Common myeloid progenitor, CD34-positive (primary cell): Measurements from ENCODE around the gene TMEM51.

Experiments
- CTCF ChIA-PET: fragments of 350-600 bp; sonication (Branson Sonifier 250); formaldehyde crosslinking; loops from one replicate; lab custom pipeline; 2021; ENCODE audit warnings: antibody characterized with exemption; lab: Charles Lee
- POLR2A ChIA-PET: fragments of 350-600 bp; sonication (Branson Sonifier 250); formaldehyde crosslinking; loops from one replicate; lab custom pipeline; 2021; ENCODE audit warnings: antibody characterized with exemption; lab: Charles Lee
- DNase-seq, 3 donors: peaks; one replicate each; pipeline versions ENCODE4 v3.0.0 to v3.0.0-alpha.2; 2013
- H3K27ac ChIP-seq, 2 experiments: 1 replicate in 1 of 2; 2 replicates in 1 of 2; pipeline ENCODE4 v1.7.0; 2013; ENCODE audit warnings: inconsistent platforms in 2 of 2, low read length in 2 of 2, mild to moderate bottlenecking in 2 of 2, low read depth in 1 of 2, moderate library complexity in 1 of 2; ENCODE audit not compliant: severe bottlenecking in 2 of 2, insufficient read depth in 1 of 2, poor library complexity in 1 of 2
- H3K27me3 ChIP-seq, 5 experiments: replicated peaks in 2 of 5; 1 replicate in 3 of 5; 2 replicates in 2 of 5; pipeline versions ENCODE4 v1.6.1 to v1.7.0; 2013; ENCODE audit warnings: low read length in 4 of 5, mild to moderate bottlenecking in 2 of 5, moderate library complexity in 2 of 5, inconsistent platforms in 1 of 5; ENCODE audit not compliant: insufficient read depth in 5 of 5, control insufficient read depth in 4 of 5
- H3K36me3 ChIP-seq, 4 experiments: 1 replicate in 2 of 4; 2 replicates in 2 of 4; pipeline versions ENCODE4 v1.6.1 to v1.7.0; 2013; ENCODE audit warnings: low read length in 3 of 4, control low read depth in 1 of 4, mild to moderate bottlenecking in 1 of 4; ENCODE audit not compliant: control insufficient read depth in 4 of 4, insufficient read depth in 4 of 4
- H3K4me1 ChIP-seq, 4 experiments: 1 replicate in 3 of 4; 2 replicates in 1 of 4; pipeline versions ENCODE4 v1.6.1 to v1.7.1; 2013; ENCODE audit warnings: low read length in 3 of 4, mild to moderate bottlenecking in 3 of 4, control low read depth in 1 of 4, inconsistent platforms in 1 of 4, moderate library complexity in 1 of 4; ENCODE audit not compliant: control insufficient read depth in 4 of 4, insufficient read depth in 4 of 4; ENCODE audit errors: control extremely low read depth in 1 of 4
- H3K4me3 ChIP-seq, 7 experiments: 1 replicate in 4 of 7; 2 replicates in 3 of 7; pipeline versions ENCODE4 v1.5.1 to v1.7.0; 2013; ENCODE audit warnings: mild to moderate bottlenecking in 7 of 7, low read length in 6 of 7, moderate library complexity in 6 of 7, inconsistent platforms in 2 of 7, low read depth in 2 of 7, control low read depth in 1 of 7; ENCODE audit not compliant: insufficient read depth in 4 of 7, control insufficient read depth in 1 of 7; ENCODE audit errors: extremely low read depth in 1 of 7
- H3K9me3 ChIP-seq, 5 experiments: 1 replicate in 4 of 5; 2 replicates in 1 of 5; pipeline versions ENCODE4 v1.6.1 to v1.7.1; 2013; ENCODE audit warnings: low read length in 4 of 5, mild to moderate bottlenecking in 2 of 5, inconsistent platforms in 1 of 5, low read depth in 1 of 5, moderate library complexity in 1 of 5; ENCODE audit not compliant: control insufficient read depth in 4 of 5, insufficient read depth in 2 of 5; ENCODE audit errors: control extremely low read depth in 1 of 5
- WGBS: methylation state at CpG from one replicate; pipeline ENCODE4 v1.1.5; 2013; ENCODE audit not compliant: insufficient coverage; 5-methylcytosine and 5-hydroxymethylcytosine counted together

The TMEM51 gene

GRCh38 chr1:15186073-15186845 lies 32.7 kb downstream of the TMEM51 start:
- no peaks in the 10 kb centered on the region for H3K27me3 ChIP-seq
- no peaks in the 10 kb centered on the region for H3K9me3 ChIP-seq
- H3K4me3 ChIP-seq, result no peak overlapping the region
- ChIA-PET CTCF (no interaction called here), POLR2A (no interaction called here)
- no peak for DNase-seq
- peaks cover 0 to 18% (median 15%) of the 10 kb centered on the region in 4 experiments for H3K4me1 ChIP-seq
- 97% methylated on average over 3 of the region's 6 CpGs for WGBS
- H3K36me3 ChIP-seq, result no peaks in the 10 kb centered on the region
- no peak overlapping the region for H3K27ac ChIP-seq

DNA sequence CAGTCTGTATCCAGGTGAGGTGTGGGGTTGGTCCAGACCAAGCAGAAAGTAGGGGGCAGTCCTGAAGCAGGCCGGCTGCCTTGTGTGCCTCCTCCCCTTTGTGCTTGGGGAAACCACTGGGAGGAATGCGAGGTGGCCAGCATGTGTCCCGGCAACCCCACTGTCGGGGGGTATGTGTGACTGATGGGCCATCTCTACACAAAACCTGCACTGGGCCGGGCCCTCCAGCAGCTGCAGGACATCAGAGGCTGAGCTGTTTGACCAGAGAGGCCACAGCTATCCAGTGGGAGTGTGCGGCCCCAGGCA lies 33.3 kb downstream of the TMEM51 start:
- no peak for DNase-seq
- Histone ChIP-seq H3K27ac (no peak overlapping the region), H3K27me3 (no peaks in the 10 kb centered on the region), H3K4me3 (no peak overlapping the region), H3K4me1 (peaks cover 0 to 18% (median 15%) of the 10 kb centered on the region in 4 experiments), H3K9me3 (no peaks in the 10 kb centered on the region), H3K36me3 (no peaks in the 10 kb centered on the region)
- WGBS, result 78% methylated on average over 5 of the region's 6 CpGs
- POLR2A ChIA-PET, result no interaction called here
- CTCF ChIA-PET, result no interaction called here

GRCh38 chr1:15187175-15188129 lies 33.9 kb downstream of the TMEM51 start:
- ChIA-PET CTCF (interaction anchor here (0.8 to 1.5 kb wide), 4 partner anchors 9 to 61 kb away, joined by 3 to 6 read pairs (median 4); no protein-coding TSS in a partner anchor), POLR2A (no interaction called here)
- Histone ChIP-seq H3K9me3 (no peaks in the 10 kb centered on the region), H3K36me3 (no peaks in the 10 kb centered on the region), H3K4me1 (peaks cover 0 to 18% (median 15%) of the 10 kb centered on the region in 4 experiments), H3K27me3 (no peaks in the 10 kb centered on the region), H3K27ac (no peak overlapping the region), H3K4me3 (no peak overlapping the region)
- 62% methylated on average over 9 of the region's 15 CpGs for WGBS
- DNase-seq, result peak in 2 of 3 donors; percentile 34 to 44

GRCh38 chr1:15188130-15188524 lies 34.6 kb downstream of the TMEM51 start:
- DNase-seq, result peak in 1 of 3 donors; percentile 31
- 78% methylated on average over 4 of the region's 4 CpGs for WGBS

GRCh38 chr1:15188678-15189077 lies 35.1 kb downstream of the TMEM51 start:
- POLR2A ChIA-PET, result no interaction called here

More at GRCh38 chr1:15188130-15188524, 34.6 kb downstream of the TMEM51 start:
- CTCF ChIA-PET, result interaction anchor here (0.9 to 1.5 kb wide), 3 partner anchors 10 to 61 kb away, joined by 3 to 6 read pairs (median 4); no protein-coding TSS in a partner anchor
- H3K4me1 ChIP-seq, result peaks cover 0 to 18% (median 15%) of the 10 kb centered on the region in 4 experiments
- H3K9me3 ChIP-seq, result no peaks in the 10 kb centered on the region
- POLR2A ChIA-PET, result no interaction called here
- no peak overlapping the region for H3K27ac ChIP-seq
- no peak overlapping the region for H3K4me3 ChIP-seq
- H3K27me3 ChIP-seq, result no peaks in the 10 kb centered on the region
- H3K36me3 ChIP-seq, result no peaks in the 10 kb centered on the region

GRCh38 chr1:15189692-15190370 lies 36.3 kb downstream of the TMEM51 start:
- no peak overlapping the region for H3K4me3 ChIP-seq
- no peak overlapping the region for H3K27ac ChIP-seq
- POLR2A ChIA-PET, result no interaction called here
- no peaks in the 10 kb centered on the region for H3K27me3 ChIP-seq
- CTCF ChIA-PET, result interaction anchor here (1.3 kb wide), 1 partner anchor 10 kb away, joined by 5 read pairs; no protein-coding TSS in a partner anchor
- H3K4me1 ChIP-seq, result peaks cover 0 to 18% (median 15%) of the 10 kb centered on the region in 4 experiments
- no peaks in the 10 kb centered on the region for H3K36me3 ChIP-seq
- DNase-seq, result no peak
- H3K9me3 ChIP-seq, result no peaks in the 10 kb centered on the region
- WGBS, result 99% methylated on average over 7 of the region's 8 CpGs

More at GRCh38 chr1:15188678-15189077, 35.1 kb downstream of the TMEM51 start:
- Histone ChIP-seq H3K4me3 (no peak overlapping the region), H3K9me3 (no peaks in the 10 kb centered on the region), H3K4me1 (peaks cover 0 to 18% (median 15%) of the 10 kb centered on the region in 4 experiments), H3K27me3 (no peaks in the 10 kb centered on the region), H3K27ac (no peak overlapping the region), H3K36me3 (no peaks in the 10 kb centered on the region)
- no CpG with 5 or more reads among the region's 3 CpGs for whole genome bisulfite sequencing
- DNase-seq, result no peak
- CTCF ChIA-PET, result interaction anchor here (0.8 to 1.5 kb wide), 5 partner anchors 9 to 60 kb away, joined by 3 to 6 read pairs (median 3); no protein-coding TSS in a partner anchor
